ENCODE measurements around the gene GMCL2. TPM values are rescaled to one million over a fixed set of nuclear protein-coding genes. Genes with fewer than 3 reads are reported as not detected.

Gene GMCL2
- total RNA-seq, 1 donor from 2014 or later = not detected

GRCh38 chr5:178223828-178224335 is 36.7 kb upstream of the GMCL2 start:
- no peak for ATAC-seq
- no peak for DNase-seq (ENCODE audit: missing footprints)

DNA sequence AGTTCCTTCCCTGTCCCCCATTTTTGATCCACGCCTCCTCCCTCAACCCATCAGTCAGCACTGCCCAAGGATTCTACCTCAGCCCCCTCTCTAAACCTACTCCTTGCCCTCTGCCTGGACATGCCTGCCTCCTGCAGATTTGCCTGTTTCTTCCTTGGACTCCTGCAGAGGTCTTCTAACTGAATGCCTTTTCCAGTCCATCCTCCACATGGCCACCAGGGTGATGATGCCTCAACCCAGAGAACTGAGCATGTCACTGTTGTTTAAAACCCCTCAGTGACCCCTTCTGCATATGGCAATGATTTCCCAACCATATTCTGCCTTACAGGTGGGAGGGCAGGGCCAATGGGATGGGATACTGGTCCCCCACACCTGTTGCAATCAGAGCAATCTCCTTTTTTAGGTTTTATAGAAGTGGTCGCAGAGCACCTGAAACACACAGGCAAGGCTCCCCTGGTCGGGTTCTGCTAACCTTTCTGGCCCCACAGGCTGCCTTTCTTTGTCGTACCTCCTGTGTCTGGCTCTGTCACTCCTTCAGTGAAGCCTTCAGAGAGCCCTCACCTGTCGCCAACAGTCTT is 36.1 kb upstream of the GMCL2 start:
- DNase-seq (ENCODE audit: missing footprints) (no peak), ATAC-seq (no peak)
- intact Hi-C loops (cut with DNase I) = no loop called here

More at GRCh38 chr5:178223828-178224335, 36.7 kb upstream of the GMCL2 start:
- intact Hi-C loops (cut with DNase I) = loop anchor here (2.0 kb wide), 1 partner anchor 17 kb away; no protein-coding TSS in a partner anchor

DNA sequence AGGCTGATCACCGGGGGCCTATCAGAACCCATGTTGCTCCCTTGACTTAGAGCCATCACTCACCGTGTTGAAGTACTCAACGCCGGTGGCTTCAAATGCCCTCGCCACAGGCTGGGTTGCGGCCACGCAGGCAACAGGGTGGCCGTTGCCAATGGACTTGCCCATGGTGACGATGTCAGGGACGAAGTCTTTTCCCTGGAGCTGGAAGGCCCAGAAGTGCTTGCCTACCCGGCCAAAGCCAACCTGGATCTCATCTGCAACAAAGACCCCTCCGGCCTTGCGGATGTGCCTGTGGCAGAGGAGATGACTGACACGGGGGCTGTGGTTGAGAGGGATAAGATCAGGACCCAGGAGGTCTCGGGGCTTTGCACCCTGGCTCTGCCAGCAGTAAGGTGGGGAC is 35.1 kb upstream of the GMCL2 start:
- ATAC-seq (no peak), DNase-seq (ENCODE audit: missing footprints) (no peak)
- intact Hi-C loops (cut with DNase I) = no loop called here

DNA sequence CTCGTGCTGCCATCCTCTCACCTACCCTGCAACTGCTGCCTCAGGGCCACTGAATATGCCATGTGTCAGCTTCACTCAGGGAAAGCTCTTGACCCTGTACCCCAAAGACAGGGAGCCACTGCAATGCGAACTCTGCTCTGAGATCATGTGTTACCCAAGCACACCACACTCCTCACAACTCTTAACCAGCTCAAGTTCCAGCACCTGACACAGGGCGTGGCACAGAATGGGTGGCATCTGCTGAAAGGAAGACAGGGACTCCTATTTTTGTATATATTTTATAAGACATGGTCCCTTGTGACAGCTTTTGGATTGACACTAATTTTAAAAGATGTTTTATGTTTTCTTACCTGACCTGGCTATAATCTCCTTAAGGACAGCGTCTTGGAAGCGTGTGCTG is 34.7 kb upstream of the GMCL2 start:
- no peak for ATAC-seq
- no peak for DNase-seq (ENCODE audit: missing footprints)
- intact Hi-C loops (cut with DNase I) = no loop called here

DNA sequence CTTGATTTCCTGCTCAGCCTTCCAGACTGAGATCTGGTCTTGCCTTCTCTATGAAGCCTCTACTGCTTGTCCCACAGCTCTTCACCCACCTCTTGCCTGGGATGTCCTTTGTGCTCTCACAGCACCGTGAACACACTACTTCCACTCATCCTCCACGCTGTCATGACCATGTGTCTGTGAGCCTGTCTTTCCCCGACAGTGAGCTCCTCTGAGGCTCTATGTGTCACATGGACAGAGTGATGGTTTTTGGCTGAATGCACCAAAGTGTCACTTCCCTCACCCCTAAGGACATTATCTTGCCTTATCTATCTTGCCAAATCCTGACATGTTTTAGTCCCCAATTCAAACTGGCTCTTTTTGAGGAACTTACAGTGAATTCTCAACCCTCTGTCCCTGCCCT is 34.1 kb upstream of the GMCL2 start:
- ATAC-seq (no peak), DNase-seq (ENCODE audit: missing footprints) (no peak)
- intact Hi-C loops (cut with DNase I) = no loop called here

- intact Hi-C loops (cut with DNase I) = no loop called here
- DNase-seq (ENCODE audit: missing footprints) (no peak), ATAC-seq (no peak)
Observed at GRCh38 chr5:178218827-178219226, 31.7 kb upstream of the GMCL2 start.

DNA sequence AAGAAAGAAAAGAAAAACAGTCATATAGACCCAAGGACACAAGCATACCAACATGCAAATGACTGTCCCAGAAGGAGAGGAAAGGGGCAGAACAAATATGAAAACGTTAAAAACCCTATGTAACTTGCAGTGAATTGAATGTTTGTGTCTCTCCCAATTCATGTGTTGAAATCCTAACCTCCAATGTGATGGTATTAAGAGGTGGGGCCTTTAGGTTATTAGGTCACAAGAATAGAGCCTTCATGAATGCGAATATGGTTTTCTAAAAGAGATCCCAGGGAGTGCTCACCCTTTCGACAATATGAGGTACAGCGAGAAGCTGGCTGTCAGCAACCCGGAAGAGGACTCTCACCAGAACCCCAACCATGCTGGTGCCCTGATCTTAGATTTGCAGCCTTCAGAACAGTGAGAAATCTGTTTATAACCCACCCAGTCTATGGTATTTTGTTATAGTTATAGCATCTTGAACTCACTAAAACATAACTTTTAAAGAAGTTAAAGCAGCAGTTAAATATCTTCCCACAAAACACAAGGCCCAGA is 31.1 kb upstream of the GMCL2 start:
- ATAC-seq (no peak), DNase-seq (ENCODE audit: missing footprints) (no peak)
- intact Hi-C loops (cut with DNase I) = no loop called here

DNA sequence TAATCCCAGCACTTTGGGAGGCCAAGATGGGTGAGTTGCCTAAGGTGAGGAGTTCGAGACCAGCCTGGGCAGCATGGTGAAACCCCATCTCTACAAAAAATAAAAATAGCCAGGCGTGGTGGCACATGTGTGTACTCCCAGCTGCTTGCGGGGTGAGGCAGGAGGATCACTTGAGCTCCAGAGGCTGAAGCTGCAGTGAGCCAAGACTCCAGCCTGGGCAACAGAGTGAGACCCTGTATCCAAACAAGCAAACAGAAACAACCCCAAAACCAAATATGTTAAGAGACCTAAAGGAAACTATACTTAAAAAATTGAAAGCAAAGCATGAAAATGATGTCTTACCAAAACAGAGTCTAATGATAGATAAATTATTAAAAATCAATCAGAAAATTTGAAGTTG is 29.6 kb upstream of the GMCL2 start:
- DNase-seq (ENCODE audit: missing footprints) = no peak
- intact Hi-C loops (cut with DNase I) = no loop called here

DNA sequence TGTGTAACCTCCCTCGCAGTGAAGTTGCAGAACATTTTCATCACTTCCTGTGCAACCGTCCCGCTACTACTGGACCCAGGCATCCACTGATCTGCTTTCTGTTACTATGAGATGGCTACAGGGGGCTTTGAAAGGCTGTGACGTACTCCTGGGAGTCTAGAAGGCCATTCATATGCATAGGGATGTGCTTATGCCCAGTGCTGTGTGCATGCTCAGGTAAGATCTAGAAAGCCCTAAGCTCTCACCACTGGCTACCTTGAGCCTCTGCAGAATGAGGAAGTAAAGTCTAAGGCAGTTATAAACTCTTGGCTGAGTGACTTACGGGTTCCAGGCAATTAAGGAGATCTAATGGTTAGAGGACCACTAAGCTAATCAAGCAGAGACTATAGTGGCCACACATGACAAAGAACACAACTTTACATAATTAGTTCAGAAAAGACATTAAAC is 28.9 kb upstream of the GMCL2 start:
- intact Hi-C loops (cut with DNase I) = no loop called here
- DNase-seq (ENCODE audit: missing footprints) (no peak), ATAC-seq (no peak)

More for the DNA sequence above, 29.6 kb upstream of the GMCL2 start:
- ATAC-seq = no peak

GRCh38 chr5:178215280-178216002 is 28.3 kb upstream of the GMCL2 start:
- no peak for DNase-seq (ENCODE audit: missing footprints)
- ATAC-seq = no peak
- intact Hi-C loops (cut with DNase I) = no loop called here

DNA sequence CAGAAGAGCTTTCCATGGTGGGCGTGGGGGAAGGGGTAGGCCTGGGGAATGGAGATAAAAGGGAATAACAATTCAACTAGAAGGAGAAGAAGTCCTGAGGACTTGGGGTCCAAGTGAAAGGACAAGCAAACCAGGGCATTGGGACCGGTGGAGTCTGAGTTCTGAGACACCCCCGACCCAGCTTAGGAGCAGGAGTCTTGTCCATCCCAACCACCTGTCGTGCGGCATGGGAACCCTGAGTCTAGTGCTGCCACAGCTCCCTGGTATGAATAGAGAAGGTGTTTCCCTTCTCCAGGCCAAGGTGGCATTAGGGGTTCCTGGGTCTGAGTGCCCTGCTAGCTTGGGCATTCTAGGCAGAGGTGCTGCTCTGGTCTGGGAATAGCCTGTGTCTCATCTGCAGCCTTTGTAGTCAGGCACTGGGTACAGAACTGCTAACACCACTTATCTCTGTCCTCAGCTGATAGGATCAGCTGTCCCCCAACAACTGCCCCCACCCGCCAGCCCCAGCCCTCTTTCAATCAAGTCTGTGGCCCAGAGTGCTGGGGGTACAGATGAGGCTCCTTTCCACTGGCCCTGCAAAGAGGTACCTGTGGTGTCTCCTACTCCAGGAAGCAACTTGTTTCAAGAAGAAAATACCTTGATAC is 27.1 kb upstream of the GMCL2 start:
- ATAC-seq = no peak
- intact Hi-C loops (cut with DNase I) = no loop called here
- no peak for DNase-seq (ENCODE audit: missing footprints)

DNA sequence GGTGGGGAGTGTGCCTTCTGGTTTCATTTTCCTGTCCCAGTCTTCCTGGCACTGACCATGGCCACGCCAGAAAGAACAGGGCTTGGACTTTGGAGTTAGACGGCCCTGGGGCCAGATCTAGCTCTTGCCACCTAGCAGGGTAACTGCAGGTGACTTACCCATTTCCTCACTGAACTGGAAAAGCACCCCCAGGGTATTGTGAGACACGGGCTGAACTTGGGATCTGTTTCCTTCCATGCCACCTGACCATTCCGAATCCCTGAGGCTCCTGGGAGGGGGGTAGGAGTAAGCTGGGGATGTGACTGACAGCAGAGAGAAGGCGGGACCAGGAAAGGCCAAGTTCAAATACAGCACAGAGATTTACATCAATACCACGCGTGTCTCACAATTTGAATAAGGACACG is 26.6 kb upstream of the GMCL2 start:
- ATAC-seq (no peak), DNase-seq (ENCODE audit: missing footprints) (no peak)
- intact Hi-C loops (cut with DNase I) = no loop called here

- ATAC-seq (no peak), DNase-seq (ENCODE audit: missing footprints) (no peak)
- intact Hi-C loops (cut with DNase I) = no loop called here
Observed at GRCh38 chr5:178213003-178213461, 25.9 kb upstream of the GMCL2 start.

DNA sequence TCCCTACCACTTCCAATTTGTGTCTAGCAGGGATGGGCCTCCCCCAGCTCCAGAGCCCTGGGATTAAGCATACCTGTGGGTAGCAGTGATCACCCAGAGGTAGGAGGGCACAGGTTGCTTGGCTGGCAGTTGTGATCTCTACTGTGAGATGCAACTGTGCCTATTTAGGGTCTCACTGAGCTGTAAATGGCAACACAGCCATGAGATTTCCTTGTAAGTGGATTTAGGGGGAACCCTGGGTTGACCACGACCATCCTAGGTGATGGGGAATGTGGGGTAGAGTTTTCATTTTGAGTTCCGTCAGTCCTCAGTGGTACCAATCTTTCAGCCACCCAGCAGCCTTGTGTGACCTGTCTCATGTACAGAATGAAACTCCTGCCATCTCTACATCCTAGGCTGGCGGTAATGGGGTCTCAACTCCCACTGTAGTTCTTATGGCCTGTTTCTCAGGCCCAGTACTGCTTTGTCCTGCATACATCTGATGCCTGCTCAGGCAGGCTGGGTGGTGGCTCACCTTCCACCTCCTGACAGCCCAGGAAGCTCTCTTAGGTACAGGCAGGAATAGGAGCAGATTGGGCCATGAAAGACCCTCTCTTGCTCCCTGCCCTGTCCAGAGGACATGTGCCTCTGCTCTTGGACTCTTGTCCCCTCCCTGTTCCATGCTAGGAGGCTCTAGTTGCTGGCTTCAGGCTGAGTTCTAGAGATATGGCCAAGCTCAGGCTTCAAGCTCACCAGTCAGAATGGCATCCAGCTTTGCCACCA is 25.3 kb upstream of the GMCL2 start:
- DNase-seq (ENCODE audit: missing footprints) = no peak
- ATAC-seq = no peak
- intact Hi-C loops (cut with DNase I) = no loop called here

DNA sequence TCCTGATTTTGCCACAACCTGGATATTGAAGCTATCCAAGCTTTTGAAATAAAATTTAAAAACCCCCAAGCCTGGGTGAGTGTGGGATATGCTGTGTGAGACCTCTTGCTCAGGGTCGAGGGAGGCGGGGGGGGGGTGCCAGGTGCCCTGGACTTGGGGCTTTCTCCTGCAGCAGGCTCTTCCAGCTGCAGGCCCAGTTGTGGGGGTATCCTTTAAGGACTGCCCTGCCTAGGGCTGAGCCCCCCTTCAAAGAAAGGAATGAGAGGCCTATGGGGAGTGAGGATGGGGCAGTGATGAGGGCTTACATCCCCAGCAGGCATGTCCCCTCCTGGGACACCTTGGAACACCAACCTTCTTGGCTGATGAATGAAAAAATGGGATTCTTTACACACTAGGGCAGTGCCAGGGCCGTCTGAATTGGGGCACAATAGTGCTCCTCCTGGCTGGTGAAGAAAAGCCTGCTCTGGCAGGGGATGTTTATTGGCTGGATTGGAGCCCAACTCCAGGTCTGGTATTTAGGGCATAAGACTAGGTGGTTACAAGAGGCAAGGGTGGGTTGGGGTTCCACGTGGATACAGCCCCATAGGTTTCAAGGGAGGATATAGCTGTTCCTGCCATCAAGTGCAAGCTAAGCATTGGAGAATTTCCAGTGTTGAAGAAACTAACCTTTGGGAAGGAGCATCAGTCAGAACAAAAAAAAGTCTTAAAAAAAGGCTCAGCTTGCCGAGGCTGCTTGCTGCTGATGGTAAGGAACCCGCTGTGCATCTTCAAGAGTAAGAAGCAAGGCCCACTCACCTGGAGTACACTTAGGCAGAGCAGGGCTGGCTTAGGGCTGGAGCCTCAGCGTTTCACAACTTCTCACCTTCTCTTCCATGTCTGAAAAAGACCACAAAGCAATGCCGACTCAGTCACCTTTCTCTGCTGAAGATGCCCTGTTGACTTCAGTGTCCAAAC is 24.2 kb upstream of the GMCL2 start:
- ATAC-seq (no peak), DNase-seq (ENCODE audit: missing footprints) (no peak)
- intact Hi-C loops (cut with DNase I) = no loop called here

DNA sequence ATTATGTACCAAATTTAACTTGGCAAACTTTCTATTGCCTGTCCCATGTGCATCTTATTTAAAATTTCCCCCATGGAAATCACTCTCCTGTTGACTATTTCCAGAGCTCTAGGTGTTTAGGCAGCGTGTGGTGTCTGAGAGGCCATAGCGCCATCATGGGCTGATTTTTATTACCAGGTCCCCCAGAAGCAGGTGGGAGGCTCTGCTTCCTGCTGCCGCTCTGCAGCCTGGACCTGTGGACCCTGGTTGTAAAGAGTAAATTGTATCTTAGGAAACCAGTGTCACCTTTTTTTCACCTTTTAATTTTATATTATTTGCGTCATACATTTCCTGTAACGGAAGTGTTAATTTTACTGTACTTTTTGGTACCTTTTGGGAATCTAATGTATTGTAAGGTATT is 23.5 kb upstream of the GMCL2 start:
- intact Hi-C loops (cut with DNase I) = no loop called here
- ATAC-seq = no peak
- DNase-seq (ENCODE audit: missing footprints) = no peak

DNA sequence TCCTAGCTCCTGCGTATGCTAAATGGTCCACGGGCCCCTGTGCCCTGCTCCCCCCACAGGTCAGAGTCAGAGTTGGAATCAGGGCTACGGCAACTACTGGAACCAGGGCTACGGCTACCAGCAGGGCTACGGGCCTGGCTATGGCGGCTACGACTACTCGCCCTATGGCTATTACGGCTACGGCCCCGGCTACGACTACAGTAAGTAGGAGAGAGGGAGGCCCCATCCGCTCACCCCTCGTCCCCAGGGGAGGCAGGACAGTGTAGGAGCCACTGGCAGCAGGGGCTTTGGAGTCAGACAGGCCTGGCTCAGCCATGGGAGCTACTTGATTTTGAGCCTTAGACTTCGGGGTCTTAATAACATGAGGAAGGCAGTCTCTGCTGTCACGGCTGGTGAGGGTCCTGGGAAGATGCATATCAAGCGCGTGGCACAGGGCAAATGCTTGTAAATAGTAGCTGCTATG is 22.9 kb upstream of the GMCL2 start:
- intact Hi-C loops (cut with DNase I) = no loop called here
- DNase-seq (ENCODE audit: missing footprints) (no peak), ATAC-seq (no peak)

Data from Right ventricle myocardium inferior (tissue), 1 donor.